ENCODE results near the gene INPP5J. TPM values are rescaled to one million over a fixed set of nuclear protein-coding genes. Genes with fewer than 3 reads are reported as not detected.

INPP5J gene
- total and polyA plus RNA-seq, 2 experiments from 2014 or later, result 4.8 to 14.5 TPM

GRCh38 chr22:31090217-31091085 is 32.3 kb upstream of the INPP5J start:
- Mint-ChIP-seq H3K27ac (no peak overlapping the region), H3K4me3 (no peak overlapping the region)
- ATAC-seq, result no peak

More at GRCh38 chr22:31090217-31091085, 32.3 kb upstream of the INPP5J start:
- H3F3A ChIP-seq (replicated peaks; ENCODE audit: low read depth), result no peaks in the 10 kb centered on the region
- no peaks in the 10 kb centered on the region for H3K9me2 ChIP-seq (ENCODE audit: insufficient read depth)
- H3K4me3 ChIP-seq, result no peak overlapping the region
- H3K27ac ChIP-seq (ENCODE audit: low read depth), result no peak overlapping the region
- H2AFZ ChIP-seq, result no peak overlapping the region
- H3K4me1 Mint-ChIP-seq, result peaks cover 2% of the 10 kb centered on the region; the same call in 2 of the 3 replicates
- H3K27me3 ChIP-seq (ENCODE audit: insufficient read depth), result no peaks in the 10 kb centered on the region
- H4K20me1 ChIP-seq (replicated peaks; ENCODE audit: insufficient read depth), result no peaks in the 10 kb centered on the region
- no peaks in the 10 kb centered on the region for H3K79me2 ChIP-seq (replicated peaks; ENCODE audit: insufficient read depth)
- no peak for DNase-seq (ENCODE audit: low spot score)
- no peaks in the 10 kb centered on the region for H3K9me3 Mint-ChIP-seq
- no peak for TF ChIP-seq POLR2AphosphoS5 (IDR thresholded peaks at IDR 0.05; ENCODE audit: low read depth)
- no peak for TF ChIP-seq ZNF331 (CRISPR knock-in tag; IDR thresholded peaks at IDR 0.05; ENCODE audit: low read depth)
- no peak for TF ChIP-seq REST (IDR thresholded peaks at IDR 0.05; ENCODE audit: unreplicated experiment)
- no peak for TF ChIP-seq NANOG (IDR thresholded peaks at IDR 0.05; ENCODE audit: borderline replicate concordance)
- no peak for TF ChIP-seq EZH2 (IDR thresholded peaks at IDR 0.05; ENCODE audit: low read depth, unreplicated experiment)
- TF ChIP-seq EZH2phosphoT487 (IDR thresholded peaks at IDR 0.05; ENCODE audit: unreplicated experiment), result no peak
- no peak for TF ChIP-seq CTCF (conservative IDR thresholded peaks at IDR 0.05; ENCODE audit: low read depth in 2 of 2)
- TF ChIP-seq ZNF114 (CRISPR knock-in tag; IDR thresholded peaks at IDR 0.05), result no peak
- no peak for TF ChIP-seq ETS1 (IDR thresholded peaks at IDR 0.05)
- no peak for TF ChIP-seq STAT1 (IDR thresholded peaks at IDR 0.05; ENCODE audit: unreplicated experiment)
- TF ChIP-seq CREB1 (CRISPR knock-in tag; IDR thresholded peaks at IDR 0.05; ENCODE audit: low read depth), result no peak
- no peaks in the 10 kb centered on the region for H3K4me1 ChIP-seq (ENCODE audit: insufficient read depth)
- peaks cover 14% of the 10 kb centered on the region for H3K27me3 Mint-ChIP-seq (ENCODE audit: insufficient read depth, low read depth, poor library complexity)
- H3K4me2 ChIP-seq, result no peak overlapping the region
- no peaks in the 10 kb centered on the region for H3K36me3 Mint-ChIP-seq (ENCODE audit: low read depth)
- H3K36me3 ChIP-seq (ENCODE audit: insufficient read depth), result no peaks in the 10 kb centered on the region

Measured in GM23338 (cell line).